Mesothelial cell of epicardium (in vitro differentiated cells): ENCODE measurements around the gene C4BPA. TPM values are rescaled to one million over a fixed set of nuclear protein-coding genes. Genes with fewer than 3 reads are reported as not detected.

Source experiments
- DNase-seq, 2 experiments: peaks; one replicate each; pipeline ENCODE4 v3.0.0; 2021; ENCODE audit warnings: low spot score in 2 of 2; ENCODE audit not compliant: unreplicated experiment in 2 of 2
- H3K27ac Mint-ChIP-seq: 2 replicates; pipeline ENCODE4 v1.8.0; 2021; ENCODE audit warnings: mixed read lengths
- H3K27me3 Mint-ChIP-seq: 2 replicates; pipeline ENCODE4 v1.8.0; 2021; ENCODE audit warnings: low read depth, mixed read lengths
- H3K36me3 Mint-ChIP-seq: 2 replicates; pipeline ENCODE4 v1.8.0; 2021; ENCODE audit warnings: mixed read lengths
- H3K4me1 Mint-ChIP-seq: 2 replicates; pipeline ENCODE4 v1.8.0; 2021; ENCODE audit warnings: mixed read lengths
- H3K4me3 Mint-ChIP-seq: 2 replicates; pipeline ENCODE4 v1.8.0; 2021; ENCODE audit warnings: mild to moderate bottlenecking, moderate library complexity, mixed read lengths
- H3K9me3 Mint-ChIP-seq: 2 replicates; pipeline ENCODE4 v1.8.0; 2021; ENCODE audit warnings: mixed read lengths
- CTCF ChIP-seq: fragments of 200-600 bp; sonication (generic); IDR thresholded peaks from one replicate; pipeline ENCODE4 v1.5.0; 2021; ENCODE audit warnings: antibody characterized with exemption; ENCODE audit not compliant: unreplicated experiment
- total RNA-seq: library from RNA; stranded (reverse); gene quantifications from 3 replicates; pipeline ENCODE4 v1.2.1, GENCODE V29; 2021

C4BPA gene
- total RNA-seq, 1 donor from 2014 or later: 0.20 TPM

GRCh38 chr1:207151920-207152319 lies 47.9 kb downstream of the C4BPA start:
- Mint-ChIP-seq H3K36me3 (peaks cover 2% of the 10 kb centered on the region), H3K4me1 (no peaks in the 10 kb centered on the region)

GRCh38 chr1:207152792-207153468 lies 48.9 kb downstream of the C4BPA start:
- Mint-ChIP-seq H3K27me3 (no peaks in the 10 kb centered on the region), H3K36me3 (peaks cover 2% of the 10 kb centered on the region), H3K27ac (no peak overlapping the region), H3K4me1 (no peaks in the 10 kb centered on the region), H3K4me3 (no peak overlapping the region), H3K9me3 (peaks cover 13% of the 10 kb centered on the region)
- TF ChIP-seq CTCF: no peak
- no peak for DNase-seq

More at GRCh38 chr1:207151920-207152319, 47.9 kb downstream of the C4BPA start:
- DNase-seq: no peak
- Mint-ChIP-seq H3K27ac (no peak overlapping the region), H3K4me3 (no peak overlapping the region), H3K9me3 (peaks cover 13% of the 10 kb centered on the region), H3K27me3 (no peaks in the 10 kb centered on the region)
- TF ChIP-seq CTCF: no peak

GRCh38 chr1:207155028-207155427 lies 51.0 kb downstream of the C4BPA start:
- Mint-ChIP-seq H3K4me1 (no peaks in the 10 kb centered on the region), H3K27me3 (no peaks in the 10 kb centered on the region), H3K9me3 (peaks cover 10% of the 10 kb centered on the region), H3K27ac (no peak overlapping the region), H3K36me3 (peaks cover 2% of the 10 kb centered on the region), H3K4me3 (no peak overlapping the region)
- DNase-seq: no peak
- no peak for TF ChIP-seq CTCF

GRCh38 chr1:207156095-207156494 lies 52.1 kb downstream of the C4BPA start:
- no peak overlapping the region for H3K4me3 Mint-ChIP-seq
- no peak overlapping the region for H3K27ac Mint-ChIP-seq
- no peaks in the 10 kb centered on the region for H3K4me1 Mint-ChIP-seq
- peaks cover 7% of the 10 kb centered on the region for H3K9me3 Mint-ChIP-seq
- no peak for TF ChIP-seq CTCF
- no peaks in the 10 kb centered on the region for H3K27me3 Mint-ChIP-seq
- peaks cover 2% of the 10 kb centered on the region for H3K36me3 Mint-ChIP-seq
- DNase-seq: no peak

DNA sequence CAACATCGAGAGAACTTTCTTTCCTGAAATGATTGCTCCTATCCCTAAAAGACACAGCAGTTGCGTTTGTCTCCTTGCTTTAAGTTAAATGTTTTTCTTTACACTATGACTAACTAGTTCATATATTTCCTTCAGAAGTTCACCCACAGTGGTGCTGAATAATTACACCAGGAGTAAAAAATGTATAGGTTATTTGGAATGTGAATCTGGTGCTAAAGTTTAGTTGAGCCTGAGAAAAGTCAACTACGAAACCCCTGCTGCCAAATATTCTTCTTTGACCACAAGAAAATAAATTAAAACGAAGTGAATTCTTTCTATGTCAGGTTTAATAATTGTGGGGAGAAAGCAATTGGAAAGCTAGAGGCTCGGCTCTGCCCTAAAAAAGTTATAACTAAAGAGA lies 52.8 kb downstream of the C4BPA start:
- no peak for TF ChIP-seq CTCF
- H3K9me3 Mint-ChIP-seq: peaks cover 5% of the 10 kb centered on the region
- H3K4me3 Mint-ChIP-seq: no peak overlapping the region
- H3K4me1 Mint-ChIP-seq: no peaks in the 10 kb centered on the region
- no peak for DNase-seq
- H3K36me3 Mint-ChIP-seq: no peaks in the 10 kb centered on the region
- H3K27me3 Mint-ChIP-seq: no peaks in the 10 kb centered on the region
- H3K27ac Mint-ChIP-seq: no peak overlapping the region
